Skeletal muscle tissue (tissue), 4 donors: ENCODE data around the gene DSCAML1. TPM values are rescaled to one million over a fixed set of nuclear protein-coding genes. Genes with fewer than 3 reads are reported as not detected.

Experiments
- H3K27ac ChIP-seq: one replicate; pipeline ENCODE4 v1.7.0; 2013; ENCODE audit warnings: mild to moderate bottlenecking, low read depth, low read length, inconsistent platforms
- H3K27me3 ChIP-seq, 3 donors: one replicate each; pipeline ENCODE4 v1.7.0; 2013; ENCODE audit warnings: low read length in 3 of 3; ENCODE audit not compliant: control insufficient read depth in 3 of 3, insufficient read depth in 3 of 3
- H3K36me3 ChIP-seq, 3 donors: one replicate each; pipeline ENCODE4 v1.7.0; 2013; ENCODE audit warnings: low read length in 3 of 3; ENCODE audit not compliant: control insufficient read depth in 3 of 3, insufficient read depth in 3 of 3
- H3K4me1 ChIP-seq, 3 donors: one replicate each; pipeline ENCODE4 v1.7.0; 2013; ENCODE audit warnings: low read length in 3 of 3, mild to moderate bottlenecking in 3 of 3; ENCODE audit not compliant: control insufficient read depth in 3 of 3, insufficient read depth in 3 of 3
- H3K4me3 ChIP-seq, 3 donors: one replicate each; pipeline ENCODE4 v1.7.0; 2013; ENCODE audit warnings: low read length in 3 of 3
- H3K9ac ChIP-seq, 3 donors: one replicate each; pipeline ENCODE4 v1.7.0; 2013; ENCODE audit warnings: low read length in 3 of 3, mild to moderate bottlenecking in 3 of 3, moderate library complexity in 2 of 3, low read depth in 1 of 3
- H3K9me3 ChIP-seq, 3 donors: one replicate each; pipeline ENCODE4 v1.7.0; 2013; ENCODE audit warnings: low read length in 3 of 3; ENCODE audit not compliant: control insufficient read depth in 3 of 3
- total RNA-seq: library from RNA; depleted of rRNA; stranded (reverse); fragments of >200 nt; gene quantifications from one replicate; pipeline ENCODE4 v1.2.3, GENCODE V29; 2014
- donor health status: Osteomylitis.

The DSCAML1 gene
- total RNA-seq, 1 donor from 2014 or later, result 0.52 TPM

GRCh38 chr11:117676501-117676900 lies 120.5 kb downstream of the DSCAML1 start:
- no peaks in the 10 kb centered on the region for H3K36me3 ChIP-seq
- no peak overlapping the region for H3K9ac ChIP-seq
- no peak overlapping the region for H3K27ac ChIP-seq
- no peaks in the 10 kb centered on the region for H3K4me1 ChIP-seq
- no peaks in the 10 kb centered on the region for H3K9me3 ChIP-seq
- H3K27me3 ChIP-seq, result peaks cover 8 to 21% (median 15%) of the 10 kb centered on the region in 3 donors
- no peak overlapping the region for H3K4me3 ChIP-seq

GRCh38 chr11:117673602-117674001 lies 123.4 kb downstream of the DSCAML1 start:
- Histone ChIP-seq H3K9ac (no peak overlapping the region), H3K4me3 (no peak overlapping the region), H3K27ac (no peak overlapping the region), H3K4me1 (no peaks in the 10 kb centered on the region), H3K27me3 (peaks cover 8 to 21% (median 19%) of the 10 kb centered on the region in 3 donors), H3K36me3 (no peaks in the 10 kb centered on the region), H3K9me3 (no peaks in the 10 kb centered on the region)

- Histone ChIP-seq H3K9me3 (no peaks in the 10 kb centered on the region), H3K27me3 (peaks cover 8 to 18% (median 14%) of the 10 kb centered on the region in 3 donors), H3K4me3 (no peak overlapping the region), H3K27ac (no peak overlapping the region), H3K4me1 (no peaks in the 10 kb centered on the region), H3K36me3 (no peaks in the 10 kb centered on the region), H3K9ac (no peak overlapping the region)
Measured at GRCh38 chr11:117671370-117671769, 125.6 kb downstream of the DSCAML1 start.

- H3K9me3 ChIP-seq, result no peaks in the 10 kb centered on the region
- H3K27me3 ChIP-seq, result peaks cover 8 to 21% (median 11%) of the 10 kb centered on the region in 3 donors
- no peak overlapping the region for H3K4me3 ChIP-seq
- no peak overlapping the region for H3K9ac ChIP-seq
- H3K27ac ChIP-seq, result no peak overlapping the region
- no peaks in the 10 kb centered on the region for H3K4me1 ChIP-seq
- H3K36me3 ChIP-seq, result no peaks in the 10 kb centered on the region
Measured at GRCh38 chr11:117670924-117671323, 126.1 kb downstream of the DSCAML1 start.

- Histone ChIP-seq H3K9ac (no peak overlapping the region), H3K36me3 (no peaks in the 10 kb centered on the region), H3K4me1 (peaks cover 0 to 2% (median 0%) of the 10 kb centered on the region in 3 donors), H3K27me3 (peaks cover 8 to 21% (median 12%) of the 10 kb centered on the region in 3 donors), H3K4me3 (no peak overlapping the region), H3K9me3 (no peaks in the 10 kb centered on the region), H3K27ac (no peak overlapping the region)
Measured at GRCh38 chr11:117670443-117670842, 126.6 kb downstream of the DSCAML1 start.

GRCh38 chr11:117669616-117670015 lies 127.4 kb downstream of the DSCAML1 start:
- no peaks in the 10 kb centered on the region for H3K9me3 ChIP-seq
- peaks cover 4 to 19% (median 15%) of the 10 kb centered on the region in 3 donors for H3K27me3 ChIP-seq
- H3K36me3 ChIP-seq, result no peaks in the 10 kb centered on the region
- no peak overlapping the region for H3K4me3 ChIP-seq
- H3K4me1 ChIP-seq, result peaks cover 0 to 6% (median 2%) of the 10 kb centered on the region in 3 donors
- no peak overlapping the region for H3K9ac ChIP-seq
- H3K27ac ChIP-seq, result no peak overlapping the region

GRCh38 chr11:117669062-117669461 lies 128.0 kb downstream of the DSCAML1 start:
- Histone ChIP-seq H3K27ac (no peak overlapping the region), H3K36me3 (no peaks in the 10 kb centered on the region), H3K9ac (no peak overlapping the region), H3K9me3 (no peaks in the 10 kb centered on the region), H3K4me3 (no peak overlapping the region), H3K27me3 (peaks cover 0 to 17% (median 10%) of the 10 kb centered on the region in 3 donors), H3K4me1 (peaks cover 0 to 7% (median 2%) of the 10 kb centered on the region in 3 donors)

- Histone ChIP-seq H3K27me3 (peaks cover 0 to 17% (median 6%) of the 10 kb centered on the region in 3 donors), H3K9ac (no peak overlapping the region), H3K4me3 (no peak overlapping the region), H3K27ac (no peak overlapping the region), H3K36me3 (no peaks in the 10 kb centered on the region), H3K4me1 (peaks cover 0 to 7% (median 2%) of the 10 kb centered on the region in 3 donors), H3K9me3 (no peaks in the 10 kb centered on the region)
Measured at GRCh38 chr11:117668321-117668751, 128.7 kb downstream of the DSCAML1 start.

- peaks cover 0 to 9% (median 2%) of the 10 kb centered on the region in 3 donors for H3K4me1 ChIP-seq
- no peak overlapping the region for H3K4me3 ChIP-seq
- peaks cover 0 to 22% (median 17%) of the 10 kb centered on the region in 3 donors for H3K27me3 ChIP-seq
- H3K36me3 ChIP-seq, result no peaks in the 10 kb centered on the region
- H3K9me3 ChIP-seq, result no peaks in the 10 kb centered on the region
- H3K27ac ChIP-seq, result no peak overlapping the region
- H3K9ac ChIP-seq, result no peak overlapping the region
Measured at GRCh38 chr11:117664897-117665296, 132.1 kb downstream of the DSCAML1 start.

- H3K4me3 ChIP-seq, result no peak overlapping the region
- no peaks in the 10 kb centered on the region for H3K9me3 ChIP-seq
- peaks cover 0 to 22% (median 17%) of the 10 kb centered on the region in 3 donors for H3K27me3 ChIP-seq
- H3K27ac ChIP-seq, result no peak overlapping the region
- no peak overlapping the region for H3K9ac ChIP-seq
- no peaks in the 10 kb centered on the region for H3K36me3 ChIP-seq
- H3K4me1 ChIP-seq, result peaks cover 0 to 9% (median 2%) of the 10 kb centered on the region in 3 donors
Measured at GRCh38 chr11:117663821-117664220, 133.2 kb downstream of the DSCAML1 start.
